KMS-11 (cell line): ENCODE measurements around the gene LRRC28.

ENCODE experiments used
- H2AFZ ChIP-seq: fragments of 200-600 bp; sonication (generic); 2 replicates; pipeline ENCODE4 v1.6.1; 2016; ENCODE audit warnings: antibody characterized with exemption, mixed run types, low read depth
- H3K27ac ChIP-seq: fragments of 200-600 bp; sonication (generic); 2 replicates; pipeline ENCODE4 v1.6.1; 2016; ENCODE audit warnings: mild to moderate bottlenecking, mixed run types
- H3K27me3 ChIP-seq: fragments of 200-600 bp; sonication (generic); 2 replicates; pipeline ENCODE4 v1.6.1; 2017; ENCODE audit warnings: mild to moderate bottlenecking, low read depth, mixed run types, moderate library complexity; ENCODE audit not compliant: insufficient read depth
- H3K36me3 ChIP-seq: fragments of 200-600 bp; sonication (generic); 2 replicates; pipeline ENCODE4 v1.6.1; 2017; ENCODE audit warnings: mild to moderate bottlenecking, mixed run types; ENCODE audit not compliant: insufficient read depth
- H3K4me1 ChIP-seq: fragments of 200-600 bp; sonication (generic); 2 replicates; pipeline ENCODE4 v1.6.1; 2016; ENCODE audit warnings: mild to moderate bottlenecking, low read depth, mixed run types; ENCODE audit not compliant: poor library complexity, severe bottlenecking
- H3K4me2 ChIP-seq: fragments of 200-600 bp; sonication (generic); 2 replicates; pipeline ENCODE4 v1.7.0; 2016; ENCODE audit warnings: mild to moderate bottlenecking, mixed run types
- H3K4me3 ChIP-seq: fragments of 200-600 bp; sonication (generic); IDR thresholded peaks from 2 replicates; pipeline ENCODE4 v1.6.1; 2017; ENCODE audit warnings: low read depth, low read length, mixed read lengths; ENCODE audit not compliant: insufficient read depth
- H3K79me2 ChIP-seq: fragments of 200-600 bp; sonication (generic); 2 replicates; pipeline ENCODE4 v1.6.1; 2016; ENCODE audit warnings: low read depth, mixed run types; ENCODE audit not compliant: insufficient read depth
- H3K9ac ChIP-seq: fragments of 200-600 bp; sonication (generic); 2 replicates; pipeline ENCODE4 v1.6.1; 2016; ENCODE audit warnings: mild to moderate bottlenecking, mixed run types
- H4K20me1 ChIP-seq: fragments of 200-600 bp; sonication (generic); 2 replicates; pipeline ENCODE4 v1.6.1; 2016; ENCODE audit warnings: mild to moderate bottlenecking, mixed run types; ENCODE audit not compliant: insufficient read depth
- TF ChIP-seq, protein P1 (sequence below): fragments of 200-600 bp; sonication (generic); conservative IDR thresholded peaks from 2 replicates; pipeline ENCODE4 v1.6.1; 2017; ENCODE audit warnings: low read depth, mild to moderate bottlenecking, antibody characterized with exemption, low read length, moderate library complexity, mixed read lengths

The LRRC28 gene

GRCh38 chr15:99341786-99342185 is 90.5 kb downstream of the LRRC28 start:
- Histone ChIP-seq H3K27ac (no peak overlapping the region), H4K20me1 (no peaks in the 10 kb centered on the region), H3K79me2 (no peaks in the 10 kb centered on the region), H3K36me3 (no peaks in the 10 kb centered on the region), H2AFZ (no peak overlapping the region), H3K27me3 (no peaks in the 10 kb centered on the region), H3K9ac (no peak overlapping the region), H3K4me2 (no peak overlapping the region), H3K4me1 (no peaks in the 10 kb centered on the region), H3K4me3 (no peak overlapping the region)
- TF ChIP-seq, protein P1, sequence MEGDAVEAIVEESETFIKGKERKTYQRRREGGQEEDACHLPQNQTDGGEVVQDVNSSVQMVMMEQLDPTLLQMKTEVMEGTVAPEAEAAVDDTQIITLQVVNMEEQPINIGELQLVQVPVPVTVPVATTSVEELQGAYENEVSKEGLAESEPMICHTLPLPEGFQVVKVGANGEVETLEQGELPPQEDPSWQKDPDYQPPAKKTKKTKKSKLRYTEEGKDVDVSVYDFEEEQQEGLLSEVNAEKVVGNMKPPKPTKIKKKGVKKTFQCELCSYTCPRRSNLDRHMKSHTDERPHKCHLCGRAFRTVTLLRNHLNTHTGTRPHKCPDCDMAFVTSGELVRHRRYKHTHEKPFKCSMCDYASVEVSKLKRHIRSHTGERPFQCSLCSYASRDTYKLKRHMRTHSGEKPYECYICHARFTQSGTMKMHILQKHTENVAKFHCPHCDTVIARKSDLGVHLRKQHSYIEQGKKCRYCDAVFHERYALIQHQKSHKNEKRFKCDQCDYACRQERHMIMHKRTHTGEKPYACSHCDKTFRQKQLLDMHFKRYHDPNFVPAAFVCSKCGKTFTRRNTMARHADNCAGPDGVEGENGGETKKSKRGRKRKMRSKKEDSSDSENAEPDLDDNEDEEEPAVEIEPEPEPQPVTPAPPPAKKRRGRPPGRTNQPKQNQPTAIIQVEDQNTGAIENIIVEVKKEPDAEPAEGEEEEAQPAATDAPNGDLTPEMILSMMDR, result no peak

- Histone ChIP-seq H3K27ac (no peak overlapping the region), H3K4me3 (no peak overlapping the region), H2AFZ (no peak overlapping the region), H3K4me2 (no peak overlapping the region), H3K9ac (no peak overlapping the region), H3K36me3 (no peaks in the 10 kb centered on the region), H3K4me1 (no peaks in the 10 kb centered on the region), H3K27me3 (no peaks in the 10 kb centered on the region), H3K79me2 (no peaks in the 10 kb centered on the region), H4K20me1 (no peaks in the 10 kb centered on the region)
- TF ChIP-seq, protein P1, result no peak
These were observed 91.9 kb downstream of the LRRC28 start for GRCh38 chr15:99343208-99343607.

DNA sequence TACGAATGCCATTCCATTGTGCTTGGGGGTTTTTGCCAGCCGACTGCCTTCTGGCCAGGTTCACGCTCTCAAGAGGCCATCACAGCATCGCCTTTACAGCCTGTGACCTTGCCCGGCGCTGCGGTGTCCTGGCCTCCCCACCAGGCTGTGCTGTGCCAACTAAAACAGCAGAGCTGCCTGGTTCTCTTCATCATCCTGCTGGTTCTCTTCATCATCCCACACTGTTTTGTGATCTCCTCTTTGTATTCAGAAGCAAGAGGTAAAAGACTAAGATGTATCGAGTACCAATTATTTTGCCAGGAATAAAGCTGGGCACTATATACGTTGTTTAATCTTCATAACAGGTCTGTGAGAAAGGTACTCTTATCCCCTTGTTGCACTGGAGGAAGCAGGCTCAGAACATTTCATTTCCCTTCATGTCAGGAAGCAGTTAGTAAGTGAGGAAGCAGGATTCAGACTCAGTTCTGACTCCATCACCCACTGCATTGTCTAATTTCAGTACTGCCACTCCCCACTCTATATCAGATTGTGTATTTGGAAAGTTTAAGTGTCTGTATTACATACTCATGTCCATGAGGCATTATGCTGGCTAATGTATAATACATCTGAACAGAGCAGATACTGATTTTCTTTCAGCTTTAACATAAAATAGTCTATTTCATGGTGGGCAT is 92.7 kb downstream of the LRRC28 start:
- Histone ChIP-seq H3K79me2 (no peaks in the 10 kb centered on the region), H3K4me1 (no peaks in the 10 kb centered on the region), H3K36me3 (no peaks in the 10 kb centered on the region), H3K9ac (no peak overlapping the region), H2AFZ (no peak overlapping the region), H4K20me1 (no peaks in the 10 kb centered on the region), H3K4me3 (no peak overlapping the region), H3K27me3 (no peaks in the 10 kb centered on the region), H3K27ac (no peak overlapping the region), H3K4me2 (no peak overlapping the region)
- TF ChIP-seq, protein P1, result no peak

DNA sequence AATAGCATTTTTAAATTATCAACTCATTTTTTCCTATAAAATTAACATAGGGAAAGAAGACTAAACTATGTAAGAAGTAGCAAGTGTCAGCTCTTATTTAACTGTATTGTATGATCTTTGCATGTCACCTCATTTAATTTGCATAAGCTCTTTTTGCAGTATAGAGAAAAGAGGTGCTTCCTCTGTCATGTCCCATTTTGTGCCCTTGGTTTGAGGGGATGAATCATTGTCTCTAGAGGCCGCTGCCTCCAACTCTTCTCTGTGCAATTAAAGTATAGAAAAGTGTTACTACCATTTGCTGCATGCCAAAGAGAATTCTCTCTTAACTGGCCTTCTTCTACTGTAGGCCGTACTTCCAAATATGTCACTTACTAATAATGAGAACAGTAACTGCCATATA is 93.4 kb downstream of the LRRC28 start:
- Histone ChIP-seq H3K36me3 (no peaks in the 10 kb centered on the region), H3K4me2 (no peak overlapping the region), H3K27me3 (no peaks in the 10 kb centered on the region), H3K79me2 (no peaks in the 10 kb centered on the region), H2AFZ (no peak overlapping the region), H3K4me1 (no peaks in the 10 kb centered on the region), H4K20me1 (no peaks in the 10 kb centered on the region), H3K9ac (no peak overlapping the region), H3K27ac (no peak overlapping the region), H3K4me3 (no peak overlapping the region)
- TF ChIP-seq, protein P1, result no peak
